NT2/D1 (cell line): ENCODE results near the gene DYNC1I2.
"Not testable (repeated sequence)": the region's sequence is repeated elsewhere in the genome, so short reads cannot be mapped to it uniquely, and the experiment has no call there.

Experiments
- DNase-seq: peaks from one replicate; pipeline ENCODE4 v3.0.0-alpha.2; 2011; ENCODE audit warnings: low read depth, low spot score
- H3K27me3 ChIP-seq: 2 replicates; pipeline ENCODE4 v1.6.0; 2011; ENCODE audit warnings: mild to moderate bottlenecking; ENCODE audit not compliant: insufficient read length, insufficient read depth
- H3K36me3 ChIP-seq: 2 replicates; pipeline ENCODE4 v1.6.1; 2011; ENCODE audit warnings: mild to moderate bottlenecking, low read length, mixed read lengths; ENCODE audit not compliant: insufficient read depth, insufficient read length
- H3K4me1 ChIP-seq: 2 replicates; pipeline ENCODE4 v1.5.1; 2011; ENCODE audit not compliant: insufficient read depth, insufficient read length
- H3K4me3 ChIP-seq: 2 replicates; pipeline ENCODE4 v1.5.1; 2011; ENCODE audit warnings: low read depth; ENCODE audit not compliant: insufficient read length
- H3K9ac ChIP-seq: 2 replicates; pipeline ENCODE4 v1.6.0; 2011; ENCODE audit warnings: low read depth; ENCODE audit not compliant: insufficient read length
- H3K9me3 ChIP-seq: 2 replicates; pipeline ENCODE4 v1.5.1; 2011; ENCODE audit warnings: mild to moderate bottlenecking, low read length; ENCODE audit not compliant: insufficient read depth
- SUZ12 ChIP-seq: IDR thresholded peaks from 2 replicates; pipeline ENCODE4 v1.6.1; 2011; ENCODE audit not compliant: insufficient read length, insufficient read depth; ENCODE audit errors: extremely low read depth
- YY1 ChIP-seq: IDR thresholded peaks from 2 replicates; pipeline ENCODE4 v1.6.1; 2011; ENCODE audit not compliant: insufficient read length, insufficient read depth
- ZNF274 ChIP-seq: IDR thresholded peaks from 2 replicates; pipeline ENCODE4 v1.6.1; 2011; ENCODE audit warnings: mild to moderate bottlenecking, low read depth, low read length

Gene DYNC1I2

GRCh38 chr2:171762879-171763573 lies 75.8 kb downstream of the DYNC1I2 start:
- Histone ChIP-seq H3K4me3 (no peak overlapping the region), H3K4me1 (no peaks in the 10 kb centered on the region), H3K27me3 (no peaks in the 10 kb centered on the region), H3K36me3 (peaks cover 22% of the 10 kb centered on the region), H3K9me3 (no peaks in the 10 kb centered on the region; the same call in 1 of the 2 replicates), H3K9ac (no peak overlapping the region)
- TF ChIP-seq SUZ12 (no peak), ZNF274 (no peak), YY1 (no peak)
- DNase-seq = no peak

- H3K4me3 ChIP-seq = no peak overlapping the region
- H3K9me3 ChIP-seq = no peaks in the 10 kb centered on the region; the same call in 1 of the 2 replicates
- peaks cover 22% of the 10 kb centered on the region for H3K36me3 ChIP-seq
- no peaks in the 10 kb centered on the region for H3K4me1 ChIP-seq
- DNase-seq = no peak
- TF ChIP-seq ZNF274 = no peak
- no peak for TF ChIP-seq YY1
- TF ChIP-seq SUZ12 = no peak
- no peak overlapping the region for H3K9ac ChIP-seq
- H3K27me3 ChIP-seq = no peaks in the 10 kb centered on the region
Observed at GRCh38 chr2:171763602-171764001, 76.3 kb downstream of the DYNC1I2 start.

GRCh38 chr2:171771463-171771862 lies 84.2 kb downstream of the DYNC1I2 start:
- H3K4me3 ChIP-seq = no peak overlapping the region
- no peaks in the 10 kb centered on the region for H3K27me3 ChIP-seq

GRCh38 chr2:171772373-171772772 lies 85.1 kb downstream of the DYNC1I2 start:
- Histone ChIP-seq H3K27me3 (no peaks in the 10 kb centered on the region), H3K4me3 (no peak overlapping the region), H3K9me3 (peaks cover 32% of the 10 kb centered on the region), H3K4me1 (no peaks in the 10 kb centered on the region), H3K9ac (no peak overlapping the region), H3K36me3 (no peaks in the 10 kb centered on the region)
- no peak for DNase-seq
- TF ChIP-seq SUZ12 (no peak), YY1 (no peak), ZNF274 (no peak)

More at GRCh38 chr2:171771463-171771862, 84.2 kb downstream of the DYNC1I2 start:
- DNase-seq = no peak
- no peaks in the 10 kb centered on the region for H3K36me3 ChIP-seq
- H3K4me1 ChIP-seq = no peaks in the 10 kb centered on the region
- no peak overlapping the region for H3K9ac ChIP-seq
- TF ChIP-seq ZNF274 = no peak
- peaks cover 29% of the 10 kb centered on the region for H3K9me3 ChIP-seq

DNA sequence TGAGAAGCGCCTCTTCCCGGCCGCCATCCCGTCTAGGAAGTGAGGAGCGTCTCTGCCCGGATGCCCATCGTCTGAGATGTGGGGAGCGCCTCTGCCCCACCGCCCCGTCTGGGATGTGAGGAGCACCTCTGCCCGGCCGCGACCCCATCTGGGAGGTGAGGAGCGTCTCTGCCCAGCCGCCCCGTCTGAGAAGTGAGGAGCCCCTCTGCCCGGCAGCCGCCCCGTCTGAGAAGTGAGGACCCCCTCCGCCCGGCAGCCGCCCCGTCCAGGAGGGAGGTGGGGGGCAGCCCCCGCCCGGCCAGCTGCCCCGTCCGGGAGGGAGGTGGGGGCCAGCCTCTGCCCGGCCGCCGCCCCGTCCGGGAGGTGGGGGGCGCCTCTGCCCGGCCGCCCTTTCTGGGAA lies 87.3 kb downstream of the DYNC1I2 start:
- H3K36me3 ChIP-seq, H3K27me3 ChIP-seq, H3K4me1 ChIP-seq, DNase-seq, H3K4me3 ChIP-seq, H3K9ac ChIP-seq: not testable (repeated sequence)
- peaks cover 49% of the 10 kb centered on the region for H3K9me3 ChIP-seq

- no peaks in the 10 kb centered on the region for H3K36me3 ChIP-seq
- no peak overlapping the region for H3K9ac ChIP-seq
- H3K4me1 ChIP-seq = no peaks in the 10 kb centered on the region
- no peaks in the 10 kb centered on the region for H3K27me3 ChIP-seq
- H3K9me3 ChIP-seq = peaks cover 29% of the 10 kb centered on the region
- H3K4me3 ChIP-seq = no peak overlapping the region
- no peak for TF ChIP-seq ZNF274
- no peak for TF ChIP-seq SUZ12
- TF ChIP-seq YY1 = no peak
- no peak for DNase-seq
Observed at GRCh38 chr2:171778515-171778914, 91.2 kb downstream of the DYNC1I2 start.

- no peaks in the 10 kb centered on the region for H3K4me1 ChIP-seq
- no peak for DNase-seq
- H3K4me3 ChIP-seq = no peak overlapping the region
- H3K9ac ChIP-seq = no peak overlapping the region
- no peaks in the 10 kb centered on the region for H3K9me3 ChIP-seq
- no peak for TF ChIP-seq ZNF274
- no peak for TF ChIP-seq SUZ12
- no peak for TF ChIP-seq YY1
- H3K36me3 ChIP-seq = peaks cover 13% of the 10 kb centered on the region
- H3K27me3 ChIP-seq = no peaks in the 10 kb centered on the region
Observed at GRCh38 chr2:171785450-171785849, 98.2 kb downstream of the DYNC1I2 start.
